SKM-1 treated with dmso at 0.1 percent for 144 hours (cell line): ENCODE data around the gene MAS1.
A peak's percentile ranks its signal among the peaks of the same experiment; 100 is the strongest.

Experiments used
- DNase-seq: peaks from one replicate; lab custom pipeline; 2025; ENCODE audit not compliant: unreplicated experiment; lab: John Stamatoyannopoulos, UW

The MAS1 gene

GRCh38 chr6:159879856-159880255 is 10.9 kb upstream of the MAS1 start:
- no peak for DNase-seq

- DNase-seq = no peak
Observed at GRCh38 chr6:159880412-159880975, 10.3 kb upstream of the MAS1 start.

GRCh38 chr6:159884720-159885119 is 6.1 kb upstream of the MAS1 start:
- DNase-seq = no peak

- no peak for DNase-seq
Observed at GRCh38 chr6:159886270-159886669, 4.5 kb upstream of the MAS1 start.

- DNase-seq = no peak
Observed at GRCh38 chr6:159887146-159887545, 3.6 kb upstream of the MAS1 start.

- DNase-seq = no peak
Observed at GRCh38 chr6:159887761-159888160, 3.0 kb upstream of the MAS1 start.

GRCh38 chr6:159890201-159890600 is 587 bp upstream of the MAS1 start:
- no peak for DNase-seq

GRCh38 chr6:159892053-159892452 is 1.3 kb downstream of the MAS1 start:
- DNase-seq = no peak

- DNase-seq = no peak
Observed at GRCh38 chr6:159893064-159893463, 2.3 kb downstream of the MAS1 start.

GRCh38 chr6:159894991-159895390 is 4.2 kb downstream of the MAS1 start:
- no peak for DNase-seq

GRCh38 chr6:159897603-159898002 is 6.8 kb downstream of the MAS1 start:
- DNase-seq = no peak

- no peak for DNase-seq
Observed at GRCh38 chr6:159898519-159898918, 7.7 kb downstream of the MAS1 start.

- no peak for DNase-seq
Observed at GRCh38 chr6:159899994-159900745, 9.4 kb downstream of the MAS1 start.

GRCh38 chr6:159902620-159903019 is 11.8 kb downstream of the MAS1 start:
- no peak for DNase-seq

GRCh38 chr6:159904497-159904911 is 13.7 kb downstream of the MAS1 start:
- no peak for DNase-seq

- DNase-seq = no peak
Observed at GRCh38 chr6:159906400-159906799, 15.6 kb downstream of the MAS1 start.

- DNase-seq = peak; percentile 53
Observed at GRCh38 chr6:159908535-159908934, 17.7 kb downstream of the MAS1 start.

- DNase-seq = peak; percentile 3
Observed at GRCh38 chr6:159908979-159909378, 18.2 kb downstream of the MAS1 start.

- no peak for DNase-seq
Observed at GRCh38 chr6:159910342-159910741, 19.6 kb downstream of the MAS1 start.

GRCh38 chr6:159913375-159913774 is 22.6 kb downstream of the MAS1 start:
- DNase-seq = no peak

- no peak for DNase-seq
Observed at GRCh38 chr6:159913862-159914564, 23.2 kb downstream of the MAS1 start.

GRCh38 chr6:159914565-159914923 is 23.8 kb downstream of the MAS1 start:
- DNase-seq = no peak
